IPS DF 6.9 (cell line): Measurements from ENCODE around the gene UBE2E1.

Source experiments
- DNase-seq: peaks from one replicate; pipeline ENCODE4 v3.0.0-alpha.2; 2013; ENCODE audit warnings: low read depth, low spot score
- H3K27ac ChIP-seq: one replicate; pipeline ENCODE4 v1.5.1; 2013; ENCODE audit warnings: low read length, control low read depth
- H3K27me3 ChIP-seq: 2 replicates; pipeline ENCODE4 v1.6.1; 2013; ENCODE audit warnings: mild to moderate bottlenecking, low read length; ENCODE audit not compliant: control insufficient read depth, insufficient read depth
- H3K36me3 ChIP-seq: 2 replicates; pipeline ENCODE4 v1.6.1; 2013; ENCODE audit warnings: low read length; ENCODE audit not compliant: control insufficient read depth, insufficient read depth
- H3K4me1 ChIP-seq: 2 replicates; pipeline ENCODE4 v1.6.1; 2013; ENCODE audit warnings: low read length; ENCODE audit not compliant: control insufficient read depth, insufficient read depth
- H3K4me3 ChIP-seq: 2 replicates; pipeline ENCODE4 v1.5.1; 2013; ENCODE audit warnings: mild to moderate bottlenecking, low read length
- H3K9me3 ChIP-seq: 2 replicates; pipeline ENCODE4 v1.6.1; 2013; ENCODE audit warnings: low read length, inconsistent platforms; ENCODE audit not compliant: control insufficient read depth, insufficient read depth
- WGBS: extraction: QIAGEN DNeasy Blood & Tissue Kit; methylation state at CpG from one replicate; pipeline ENCODE4 v1.1.7; 2013; ENCODE audit warnings: mixed read lengths, missing lambda C conversion rate; ENCODE audit not compliant: insufficient read length, insufficient coverage; 5-methylcytosine and 5-hydroxymethylcytosine counted together

Gene UBE2E1

DNA sequence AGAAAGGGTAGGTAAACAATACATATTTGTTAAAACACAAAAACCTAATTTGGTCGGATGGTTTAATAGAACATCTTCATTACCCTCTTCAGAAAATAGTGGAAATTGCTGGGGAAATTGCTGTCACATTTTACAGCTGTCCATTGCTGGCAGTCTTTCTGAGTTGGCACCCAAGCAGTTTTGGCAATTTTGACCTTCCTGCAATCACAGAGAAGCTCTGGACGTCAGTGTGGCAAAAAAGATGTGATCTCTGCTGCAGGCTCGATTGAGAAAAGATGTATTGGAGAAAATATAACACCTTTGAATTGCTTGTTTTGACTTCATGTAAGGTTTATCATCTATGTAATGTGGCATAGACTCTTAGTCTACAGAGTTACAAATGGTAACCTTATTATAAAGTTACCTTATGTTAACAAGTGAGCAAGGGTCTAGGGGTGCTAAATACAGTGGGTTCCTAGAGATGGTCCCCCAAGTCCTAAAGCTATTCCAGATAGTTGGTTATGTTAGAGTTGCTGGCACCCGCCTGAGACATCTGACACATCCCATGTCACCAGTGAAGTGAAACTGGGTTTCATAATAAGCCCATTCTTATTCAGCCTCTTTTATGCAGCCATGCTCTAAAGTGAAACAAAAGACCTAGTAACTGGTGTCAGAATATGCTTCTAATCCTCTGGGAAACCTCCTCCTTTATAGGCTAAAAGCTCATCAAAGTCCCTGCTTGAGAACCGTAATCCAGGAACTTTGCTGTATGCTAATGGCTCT, 14.0 kb downstream of the UBE2E1 start:
- Histone ChIP-seq H3K27me3 (no peaks in the 10 kb centered on the region), H3K9me3 (no peaks in the 10 kb centered on the region), H3K4me1 (peaks cover 5% of the 10 kb centered on the region; the same call in 1 of the 2 replicates), H3K27ac (no peak overlapping the region), H3K4me3 (no peak overlapping the region), H3K36me3 (no peaks in the 10 kb centered on the region)
- DNase-seq: no peak
- WGBS: no CpG with 5 or more reads among the region's 5 CpGs

DNA sequence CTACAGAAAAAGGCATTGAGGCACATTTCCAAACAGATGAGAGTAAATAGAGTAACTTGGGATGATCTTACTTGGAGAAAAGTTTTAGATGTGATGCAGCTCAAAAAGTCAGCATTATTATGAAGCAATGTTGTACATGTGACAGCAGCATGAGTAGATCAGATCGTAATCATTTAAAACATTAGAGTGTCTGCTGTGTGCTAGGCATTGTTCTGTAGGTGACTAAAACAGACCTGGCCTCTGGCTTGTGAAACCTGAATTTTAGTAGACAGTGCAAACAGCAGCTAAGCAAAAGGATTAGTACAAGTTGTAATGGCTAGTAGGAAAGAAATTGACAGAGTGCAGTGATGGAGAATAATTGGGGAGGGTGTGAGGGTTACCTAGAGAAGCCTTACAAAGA, 15.1 kb downstream of the UBE2E1 start:
- peaks cover 7% of the 10 kb centered on the region; the same call in 1 of the 2 replicates for H3K4me1 ChIP-seq
- WGBS: no CpG with 5 or more reads among the region's 1 CpG
- no peaks in the 10 kb centered on the region for H3K36me3 ChIP-seq
- no peak overlapping the region for H3K27ac ChIP-seq
- H3K27me3 ChIP-seq: no peaks in the 10 kb centered on the region
- H3K9me3 ChIP-seq: no peaks in the 10 kb centered on the region
- DNase-seq: no peak
- no peak overlapping the region for H3K4me3 ChIP-seq

DNA sequence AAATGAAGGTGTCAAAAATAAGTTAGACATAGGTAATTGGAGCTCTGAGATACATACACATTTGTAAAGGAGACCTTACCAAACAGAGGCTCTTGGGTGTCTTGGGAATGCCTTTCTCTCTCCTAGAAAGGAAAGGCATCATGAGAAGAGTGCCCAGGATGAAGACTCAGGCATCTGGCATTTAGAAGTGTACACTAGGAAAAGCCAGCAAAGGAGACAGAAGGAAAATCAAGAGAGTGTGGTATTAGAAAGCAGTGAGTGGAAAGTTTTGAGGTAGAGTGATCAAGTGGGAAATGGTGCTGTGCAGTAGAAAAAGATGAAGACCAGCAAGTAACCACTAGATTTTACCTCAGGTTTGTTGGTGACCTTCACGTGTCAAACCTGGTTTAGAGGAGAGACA, 16.1 kb downstream of the UBE2E1 start:
- no CpG with 5 or more reads among the region's 1 CpG for WGBS
- no peak overlapping the region for H3K4me3 ChIP-seq
- no peak for DNase-seq
- H3K4me1 ChIP-seq: peaks cover 7% of the 10 kb centered on the region; the same call in 1 of the 2 replicates
- H3K36me3 ChIP-seq: no peaks in the 10 kb centered on the region
- H3K9me3 ChIP-seq: no peaks in the 10 kb centered on the region
- no peak overlapping the region for H3K27ac ChIP-seq
- H3K27me3 ChIP-seq: no peaks in the 10 kb centered on the region

DNA sequence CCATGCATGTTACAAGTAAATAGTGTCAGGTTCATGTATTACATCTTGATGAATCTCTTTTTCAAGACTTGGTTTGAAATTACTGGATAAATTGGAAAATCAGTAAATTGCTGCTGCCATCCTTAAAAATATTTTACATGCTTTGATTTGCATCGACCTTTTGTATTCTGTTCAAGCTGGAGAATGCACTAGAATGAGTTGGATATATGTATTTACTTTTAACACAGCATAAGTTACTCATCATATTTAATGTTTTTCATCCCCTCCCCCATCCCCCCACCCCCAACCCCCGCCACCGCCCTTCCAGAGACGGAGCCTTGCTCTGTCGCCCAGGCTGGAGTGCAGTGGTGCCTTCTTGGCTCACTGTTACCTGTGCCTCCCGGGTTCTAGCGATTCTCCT, 16.8 kb downstream of the UBE2E1 start:
- Histone ChIP-seq H3K4me1 (peaks cover 7% of the 10 kb centered on the region; the same call in 1 of the 2 replicates), H3K9me3 (no peaks in the 10 kb centered on the region), H3K4me3 (no peak overlapping the region), H3K27me3 (no peaks in the 10 kb centered on the region), H3K27ac (no peak overlapping the region), H3K36me3 (no peaks in the 10 kb centered on the region)
- no peak for DNase-seq
- WGBS: no CpG with 5 or more reads among the region's 7 CpGs

DNA sequence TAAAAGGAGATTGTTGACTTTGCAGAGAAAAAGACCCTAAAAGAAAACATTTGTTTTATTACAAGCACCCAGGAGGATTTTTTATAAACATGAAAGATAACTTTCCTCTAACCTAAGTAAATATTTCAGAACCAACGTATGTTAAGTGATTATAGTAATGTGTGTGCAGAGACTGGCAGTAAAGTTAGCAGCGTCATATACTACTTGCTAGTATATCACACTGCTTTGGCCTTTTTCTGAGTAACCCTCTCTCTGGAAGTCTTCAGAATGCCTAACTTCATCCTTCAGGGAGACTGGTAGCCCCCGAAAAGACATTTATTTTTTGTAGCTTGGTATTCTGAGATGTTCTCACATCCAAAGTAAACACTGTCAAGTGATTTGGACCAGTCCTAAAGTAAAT, 17.9 kb downstream of the UBE2E1 start:
- H3K4me1 ChIP-seq: peaks cover 3% of the 10 kb centered on the region; the same call in 1 of the 2 replicates
- no peaks in the 10 kb centered on the region for H3K36me3 ChIP-seq
- no CpG with 5 or more reads among the region's 3 CpGs for WGBS
- H3K9me3 ChIP-seq: no peaks in the 10 kb centered on the region
- H3K27ac ChIP-seq: no peak overlapping the region
- no peaks in the 10 kb centered on the region for H3K27me3 ChIP-seq
- no peak overlapping the region for H3K4me3 ChIP-seq
- no peak for DNase-seq

DNA sequence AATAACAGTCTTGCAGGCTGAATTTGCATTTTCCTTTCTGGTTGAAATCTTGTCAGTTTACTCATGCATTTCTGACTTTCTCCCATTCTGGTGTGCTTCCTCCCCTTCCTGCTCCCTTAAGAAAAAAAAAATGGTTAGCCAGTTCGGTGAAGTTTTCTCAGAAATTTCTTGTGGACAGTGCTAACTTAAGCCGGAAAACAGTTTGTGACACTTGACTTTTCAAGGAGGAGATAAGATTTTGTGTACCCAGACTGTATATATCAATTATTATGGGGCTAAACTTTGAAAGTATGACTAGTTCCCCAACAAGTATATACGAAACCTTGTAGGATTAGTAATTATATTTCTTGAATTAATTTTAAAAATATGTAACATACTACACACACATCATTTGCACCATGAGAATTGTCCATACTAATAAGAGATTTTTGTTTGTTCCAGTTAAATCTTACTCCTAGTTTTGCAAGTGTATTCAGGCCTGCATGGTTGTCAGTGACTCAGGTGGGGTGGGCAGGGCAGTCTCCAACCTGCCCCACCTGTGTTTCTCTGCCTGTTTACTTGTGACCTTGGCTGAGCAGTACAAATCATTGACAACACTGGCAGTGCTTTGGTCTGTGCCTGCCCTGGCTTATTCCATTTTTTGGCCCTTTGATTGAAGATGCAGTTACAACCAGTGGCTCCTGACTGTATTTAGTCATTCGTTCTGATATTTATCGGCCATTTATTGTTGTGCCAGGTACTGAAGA, 19.1 kb downstream of the UBE2E1 start:
- Histone ChIP-seq H3K4me1 (0 out of 2 replicates have a peak, but pooled peaks cover 2% of the 10 kb centered on the region), H3K9me3 (no peaks in the 10 kb centered on the region), H3K27me3 (no peaks in the 10 kb centered on the region), H3K27ac (no peak overlapping the region), H3K36me3 (no peaks in the 10 kb centered on the region), H3K4me3 (no peak overlapping the region)
- WGBS: no CpG with 5 or more reads among the region's 5 CpGs
- DNase-seq: no peak

DNA sequence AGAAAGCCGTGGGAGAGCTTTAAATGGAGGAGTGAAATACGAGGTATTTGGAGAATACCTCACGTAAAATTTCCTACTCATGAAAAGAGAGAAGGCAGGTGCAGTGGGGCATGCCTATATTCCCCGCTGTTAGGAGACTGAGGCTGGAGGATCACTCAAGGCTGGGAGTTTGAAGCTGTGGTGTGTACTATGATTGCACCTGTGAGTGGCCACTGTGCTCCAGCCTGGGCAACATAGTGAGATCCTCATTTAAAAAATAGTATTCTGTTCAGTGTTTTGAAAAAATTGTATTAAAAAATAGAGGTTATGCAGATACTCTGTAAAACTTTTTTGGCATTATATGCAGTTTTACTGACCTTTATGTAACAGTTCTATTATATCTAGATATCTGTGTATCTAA, 20.0 kb downstream of the UBE2E1 start:
- no peaks in the 10 kb centered on the region for H3K36me3 ChIP-seq
- H3K4me1 ChIP-seq: 0 out of 2 replicates have a peak, but pooled peaks cover 2% of the 10 kb centered on the region
- WGBS: 100% methylated on average over 1 of the region's 4 CpGs
- no peak overlapping the region for H3K4me3 ChIP-seq
- H3K9me3 ChIP-seq: no peaks in the 10 kb centered on the region
- no peaks in the 10 kb centered on the region for H3K27me3 ChIP-seq
- H3K27ac ChIP-seq: no peak overlapping the region
- no peak for DNase-seq

DNA sequence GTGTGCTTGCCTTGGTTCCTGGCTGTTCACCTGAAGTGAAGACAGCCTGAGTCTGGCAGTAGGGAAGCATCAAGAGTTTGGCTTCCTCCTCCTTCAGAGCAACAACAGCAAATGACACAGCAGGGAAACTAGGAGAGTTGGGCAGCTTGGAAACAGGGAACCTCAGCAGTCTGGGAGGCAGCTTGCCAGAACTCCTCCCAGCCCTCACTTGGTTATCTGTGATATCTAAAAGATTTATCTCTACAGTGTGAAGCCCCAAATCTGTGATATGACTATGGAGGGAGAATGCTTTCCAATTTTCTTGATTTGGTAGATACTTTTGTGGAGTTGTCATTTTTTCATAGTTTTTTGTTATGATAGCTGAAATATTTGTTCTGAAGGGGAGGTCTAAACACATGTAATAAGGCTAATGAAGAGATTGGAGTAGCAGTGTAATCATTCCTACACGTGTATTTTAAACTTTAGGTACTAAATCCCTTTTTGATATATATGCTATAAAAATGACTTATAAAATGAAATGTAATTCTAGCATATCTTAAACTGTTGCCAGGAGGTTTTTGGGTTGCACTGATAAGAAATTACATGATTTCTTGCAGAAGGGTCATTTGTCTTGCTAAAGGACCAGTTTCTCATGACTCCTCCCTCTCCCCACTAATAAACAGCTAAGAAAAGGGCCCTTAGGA, 20.8 kb downstream of the UBE2E1 start:
- 0 out of 2 replicates have a peak, but pooled peaks cover 2% of the 10 kb centered on the region for H3K4me1 ChIP-seq
- no peak for DNase-seq
- H3K4me3 ChIP-seq: no peak overlapping the region
- no CpG with 5 or more reads among the region's 1 CpG for WGBS
- no peaks in the 10 kb centered on the region for H3K9me3 ChIP-seq
- H3K27ac ChIP-seq: no peak overlapping the region
- H3K27me3 ChIP-seq: no peaks in the 10 kb centered on the region
- no peaks in the 10 kb centered on the region for H3K36me3 ChIP-seq

DNA sequence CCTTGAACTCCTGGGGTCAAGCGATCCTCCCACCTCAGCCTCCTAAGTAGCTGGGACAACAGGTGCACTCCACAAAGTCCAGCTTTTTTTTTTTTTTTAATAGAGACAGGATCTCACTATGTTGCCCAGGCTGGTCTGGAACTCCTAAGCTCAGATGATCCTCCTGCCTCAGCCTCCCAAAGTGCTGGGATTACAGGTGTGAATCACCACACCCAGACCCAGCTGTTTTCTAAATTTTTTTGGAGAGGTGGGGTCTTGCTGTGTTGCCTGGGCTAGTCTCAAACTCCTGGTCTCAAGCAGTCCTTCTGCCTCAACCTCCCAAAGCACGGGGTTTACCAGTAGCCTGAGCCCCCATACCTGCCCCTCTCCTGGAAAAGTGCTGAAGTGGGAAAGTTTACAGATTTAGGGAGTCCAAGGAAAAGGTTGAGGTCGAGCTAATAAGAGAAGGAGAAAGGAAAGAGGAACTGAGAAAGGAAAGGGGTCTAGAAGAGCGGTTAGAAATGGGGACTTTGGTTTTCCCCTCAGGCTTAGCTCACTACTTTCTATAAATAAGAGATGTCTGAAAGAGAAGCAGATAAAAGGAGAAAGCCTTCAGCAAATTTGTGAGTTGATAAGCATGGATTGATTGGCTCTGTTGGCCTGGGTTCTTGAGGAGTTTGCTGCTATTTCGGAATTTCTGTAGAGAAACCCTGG, 23.6 kb downstream of the UBE2E1 start:
- Histone ChIP-seq H3K4me3 (no peak overlapping the region), H3K4me1 (0 out of 2 replicates have a peak, but pooled peaks cover 2% of the 10 kb centered on the region), H3K9me3 (no peaks in the 10 kb centered on the region), H3K27ac (no peak overlapping the region), H3K36me3 (no peaks in the 10 kb centered on the region), H3K27me3 (no peaks in the 10 kb centered on the region)
- no peak for DNase-seq
- no CpG with 5 or more reads among the region's 5 CpGs for WGBS
